ENCODE data around the gene ASB3.
"Not testable (repeated sequence)": the region's sequence is repeated elsewhere in the genome, so short reads cannot be mapped to it uniquely, and the experiment has no call there.

ASB3 gene

DNA sequence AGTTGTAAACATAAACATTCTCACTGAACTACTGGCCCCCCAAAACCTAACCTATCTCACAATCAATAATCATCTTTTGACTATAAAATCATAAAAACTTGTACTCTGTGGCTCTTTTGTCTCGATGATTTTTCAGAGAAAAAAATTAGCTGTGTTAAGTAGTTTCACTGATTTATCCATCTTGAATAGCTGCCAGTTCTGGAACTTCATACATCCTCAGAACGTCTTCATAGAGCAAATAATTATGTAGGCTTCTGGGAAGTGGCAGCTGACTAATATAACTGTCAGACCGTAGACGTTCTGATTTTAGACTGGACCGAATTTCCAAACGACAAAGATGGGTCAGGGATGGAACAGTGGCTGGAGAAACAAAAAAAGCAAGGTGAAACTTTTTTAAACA, 116.4 kb downstream of the ASB3 start:
- no peak overlapping the region for H3K27ac ChIP-seq
- no peak overlapping the region for H3K4me3 ChIP-seq

DNA sequence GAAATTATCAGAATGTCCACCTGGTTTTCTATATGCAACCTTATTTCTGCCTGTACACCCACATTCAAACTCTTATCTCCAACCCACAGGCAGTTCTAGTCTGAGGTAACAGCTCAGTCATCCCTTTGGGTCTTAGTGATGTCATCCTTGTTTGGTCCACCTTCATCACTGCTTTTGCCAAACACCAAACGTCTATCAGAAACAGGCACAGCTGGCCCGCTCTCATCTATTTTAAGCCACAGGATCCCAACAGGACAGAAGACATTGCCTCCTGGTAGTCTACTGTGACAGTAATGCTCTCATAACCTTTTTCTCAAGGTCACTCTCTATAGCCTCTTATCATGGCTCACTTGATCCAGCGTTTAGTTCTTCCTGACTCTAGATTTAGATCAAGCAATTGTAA, 118.1 kb downstream of the ASB3 start:
- no peak overlapping the region for H3K4me3 ChIP-seq
- H3K27ac ChIP-seq = no peak overlapping the region

DNA sequence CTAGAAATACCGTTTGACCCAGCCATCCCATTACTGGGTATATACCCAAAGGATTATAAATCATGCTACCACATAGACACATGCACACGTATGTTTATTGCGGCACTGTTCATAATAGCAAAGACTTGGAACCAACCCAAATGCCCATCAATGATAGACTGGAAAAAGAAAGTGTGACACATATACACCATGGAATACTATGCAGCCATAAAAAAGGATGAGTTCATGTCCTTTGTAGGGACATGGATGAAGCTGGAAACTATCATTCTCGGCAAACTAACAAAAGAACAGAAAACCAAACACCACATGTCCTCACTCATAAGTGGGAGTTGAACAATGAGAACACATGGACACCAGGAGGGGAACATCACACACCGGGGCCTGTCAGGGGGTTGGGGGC, 119.6 kb downstream of the ASB3 start:
- H3K27ac ChIP-seq, H3K4me3 ChIP-seq: not testable (repeated sequence)

DNA sequence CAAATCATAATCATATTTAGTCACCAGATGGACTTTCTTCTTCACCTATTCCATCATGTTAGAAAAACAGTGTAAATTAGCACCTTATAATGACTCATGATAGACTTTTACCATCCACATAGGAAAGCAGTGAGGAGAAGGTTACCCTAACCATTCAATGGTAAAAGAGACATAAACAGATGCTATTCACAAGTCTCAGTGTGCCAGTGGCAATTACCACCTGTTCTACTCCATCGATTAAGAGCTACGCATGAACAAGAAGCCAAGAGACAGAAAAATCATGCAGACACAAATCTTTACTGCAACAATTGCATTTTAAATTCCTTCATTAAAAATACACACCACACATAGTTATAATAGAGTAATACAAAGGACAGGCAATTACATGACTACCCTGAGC, 125.9 kb downstream of the ASB3 start:
- H3K27ac ChIP-seq = no peak overlapping the region
- H3K4me3 ChIP-seq = no peak overlapping the region

DNA sequence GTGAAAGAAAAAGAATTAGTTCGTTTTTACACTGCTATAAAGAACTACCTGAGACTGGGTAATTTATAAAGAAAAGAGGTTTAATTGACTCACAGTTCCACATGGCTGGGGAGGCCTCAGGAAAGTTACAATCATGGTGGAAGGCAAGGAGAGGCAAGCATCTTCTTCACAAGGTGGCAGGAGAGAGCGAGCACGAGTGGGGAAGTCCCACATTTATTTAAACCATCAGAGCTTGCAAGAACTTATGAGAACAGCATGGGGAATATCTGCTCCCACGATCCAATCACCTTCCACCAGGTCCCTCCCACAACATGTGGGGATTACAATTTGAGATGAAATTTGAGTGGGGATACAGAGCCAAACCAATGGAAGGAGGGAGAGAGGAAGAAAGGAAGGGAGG, 128.3 kb downstream of the ASB3 start:
- H3K4me3 ChIP-seq, H3K27ac ChIP-seq: not testable (repeated sequence)

DNA sequence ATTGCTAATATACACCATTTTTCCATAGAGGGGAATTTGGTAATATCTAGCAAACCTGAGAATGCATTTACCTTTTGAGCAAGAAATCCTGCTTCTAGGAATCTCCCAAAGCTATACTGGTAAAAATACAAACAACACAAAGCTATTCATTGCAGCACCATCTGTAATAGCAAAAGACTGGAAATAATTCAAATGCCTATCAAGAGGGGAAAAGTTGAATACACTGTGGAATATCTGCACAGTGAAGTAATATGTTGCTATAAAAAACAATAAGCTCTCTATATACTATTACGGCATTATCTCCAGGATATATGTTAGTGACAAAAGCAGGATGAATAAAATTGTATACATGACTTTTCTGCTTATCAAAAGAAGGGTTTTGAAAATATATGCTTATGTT, 131.5 kb downstream of the ASB3 start:
- Histone ChIP-seq H3K27ac (no peak overlapping the region), H3K4me3 (no peak overlapping the region)

DNA sequence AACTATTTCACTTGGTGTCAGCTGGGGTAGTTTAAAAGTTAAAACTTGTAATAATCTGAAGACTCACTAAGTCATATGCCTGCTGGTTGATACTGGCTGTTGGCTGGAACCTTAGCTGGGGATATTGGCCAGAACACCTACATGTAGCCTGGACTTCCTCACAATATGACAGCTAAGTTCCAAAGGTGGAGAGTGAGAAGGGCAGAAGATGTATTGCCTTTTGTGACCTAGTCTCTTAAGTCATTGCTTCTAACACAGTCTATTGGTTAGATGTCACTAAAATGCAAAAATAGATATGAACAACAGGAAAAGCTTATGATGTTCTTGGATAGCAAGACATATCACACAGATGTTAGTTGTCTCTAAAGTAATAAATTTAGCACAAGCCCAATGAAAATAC, 132.4 kb downstream of the ASB3 start:
- no peak overlapping the region for H3K27ac ChIP-seq
- H3K4me3 ChIP-seq = no peak overlapping the region

DNA sequence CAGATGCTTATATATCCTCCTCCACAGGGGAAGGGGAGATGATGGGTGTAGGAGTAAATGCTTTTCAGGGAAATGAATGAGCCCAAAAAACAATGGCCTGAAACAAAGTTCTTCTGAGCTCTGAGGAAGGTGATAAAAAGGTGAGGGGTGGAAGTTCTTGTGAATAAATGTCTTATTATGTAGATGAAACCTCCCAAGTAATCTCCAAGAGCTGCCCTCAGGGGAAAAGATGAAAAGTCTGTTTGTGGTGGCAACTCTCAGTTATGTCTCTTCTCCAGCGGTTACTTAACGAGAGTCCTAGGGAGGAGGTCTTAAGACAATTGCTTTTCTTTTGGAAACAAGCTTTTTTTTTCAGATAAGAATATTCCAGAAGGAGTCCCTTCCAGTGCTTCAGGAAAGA, 134.6 kb downstream of the ASB3 start:
- Histone ChIP-seq H3K27ac (no peak overlapping the region), H3K4me3 (no peak overlapping the region)

DNA sequence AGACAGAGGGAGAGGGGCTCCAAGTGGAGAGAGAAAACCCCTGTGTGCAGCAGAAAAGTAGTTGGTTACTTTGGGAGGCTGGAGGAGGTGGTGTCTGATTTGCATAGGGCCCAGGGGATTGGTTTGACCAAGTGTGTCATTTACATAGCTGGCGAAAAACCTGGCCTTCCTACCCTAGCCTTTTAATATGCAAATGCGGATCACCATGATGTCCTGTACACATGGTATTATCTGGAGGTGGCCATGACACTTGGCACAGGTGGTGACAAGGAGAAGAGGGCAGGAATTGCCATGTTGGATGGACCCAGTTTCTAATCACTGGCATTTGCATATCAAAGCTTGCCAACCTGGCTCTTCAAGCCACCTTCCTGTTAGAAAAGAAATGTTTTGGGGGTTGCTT, 140.0 kb downstream of the ASB3 start:
- no peak overlapping the region for H3K4me3 ChIP-seq
- H3K27ac ChIP-seq = no peak overlapping the region

DNA sequence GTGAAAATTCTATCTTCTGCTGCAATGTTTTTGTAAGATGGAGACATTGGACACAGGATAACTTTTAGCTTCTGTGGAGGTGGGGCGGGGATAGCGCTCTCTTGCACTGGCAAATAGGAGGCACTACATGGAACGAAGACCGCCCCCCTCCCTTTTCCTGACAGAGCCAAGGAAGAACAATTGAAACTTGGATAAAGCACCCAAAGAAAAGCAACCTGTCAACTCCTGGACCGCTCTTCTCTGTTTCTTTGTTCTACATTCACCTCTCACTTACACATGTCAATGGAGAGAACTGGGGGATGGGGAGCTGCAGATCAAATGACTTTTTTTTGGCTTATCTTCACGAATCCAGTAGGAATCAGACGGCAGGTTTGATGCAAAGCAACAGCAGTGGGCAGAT, 145.5 kb downstream of the ASB3 start:
- Histone ChIP-seq H3K27ac (no peak overlapping the region), H3K4me3 (no peak overlapping the region)

DNA sequence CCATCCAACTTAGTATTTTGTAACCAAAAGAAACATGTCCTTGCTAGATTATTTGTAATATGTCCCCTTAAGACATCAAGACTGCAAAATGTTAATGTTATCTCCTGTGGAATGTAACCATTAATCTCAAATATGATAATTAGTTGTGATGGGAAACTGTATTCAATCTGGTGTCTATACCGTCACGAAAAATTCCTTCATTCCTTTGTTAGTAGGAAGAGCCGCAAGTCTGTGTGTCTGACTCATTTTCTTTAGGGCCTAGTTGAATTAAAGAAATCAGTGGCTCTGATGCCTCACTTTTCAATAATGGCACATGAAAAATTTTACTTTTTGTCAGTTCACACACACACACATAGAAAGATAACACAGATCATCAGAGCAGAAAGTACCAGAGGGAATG, 146.3 kb downstream of the ASB3 start:
- H3K27ac ChIP-seq = no peak overlapping the region
- no peak overlapping the region for H3K4me3 ChIP-seq

DNA sequence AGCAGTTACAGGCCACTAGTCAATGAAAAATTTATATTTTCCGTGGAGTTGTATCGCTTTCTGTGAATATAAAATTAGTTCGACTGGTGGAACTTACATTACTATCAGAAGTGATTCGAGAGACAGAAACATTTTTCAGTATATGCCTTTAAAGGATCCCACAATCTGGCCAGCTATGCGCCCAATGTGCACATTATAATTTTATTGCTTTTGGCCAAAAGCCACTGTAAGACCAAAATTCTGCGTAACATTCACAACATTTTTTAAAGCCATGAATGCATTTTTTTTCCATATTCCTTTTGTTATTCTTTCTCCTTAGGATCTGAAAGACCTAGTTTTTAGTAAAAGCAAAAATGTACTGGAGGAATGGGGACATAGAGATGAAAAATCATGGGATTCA, 150.2 kb downstream of the ASB3 start:
- H3K27ac ChIP-seq = no peak overlapping the region

DNA sequence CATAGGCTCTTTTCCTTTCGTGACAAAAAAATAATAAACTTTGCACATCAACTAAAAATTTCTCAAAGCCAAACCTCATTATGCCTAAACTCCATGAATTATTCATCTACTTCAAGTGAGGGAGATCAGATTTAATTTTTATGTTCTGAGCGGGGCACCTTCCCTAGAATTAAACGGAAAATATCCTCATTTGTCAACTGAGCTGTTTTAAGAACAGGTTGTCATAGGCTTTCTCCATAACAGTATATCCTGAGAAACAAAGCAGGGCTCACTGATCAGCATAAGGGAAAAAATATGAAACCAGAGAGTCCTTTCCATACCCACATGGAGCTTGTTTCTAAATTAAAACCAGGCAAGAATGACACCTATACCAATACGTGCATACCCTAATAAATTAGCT, 150.6 kb downstream of the ASB3 start:
- H3K4me3 ChIP-seq = no peak overlapping the region
- no peak overlapping the region for H3K27ac ChIP-seq

More for the DNA sequence above, 150.2 kb downstream of the ASB3 start:
- no peak overlapping the region for H3K4me3 ChIP-seq

DNA sequence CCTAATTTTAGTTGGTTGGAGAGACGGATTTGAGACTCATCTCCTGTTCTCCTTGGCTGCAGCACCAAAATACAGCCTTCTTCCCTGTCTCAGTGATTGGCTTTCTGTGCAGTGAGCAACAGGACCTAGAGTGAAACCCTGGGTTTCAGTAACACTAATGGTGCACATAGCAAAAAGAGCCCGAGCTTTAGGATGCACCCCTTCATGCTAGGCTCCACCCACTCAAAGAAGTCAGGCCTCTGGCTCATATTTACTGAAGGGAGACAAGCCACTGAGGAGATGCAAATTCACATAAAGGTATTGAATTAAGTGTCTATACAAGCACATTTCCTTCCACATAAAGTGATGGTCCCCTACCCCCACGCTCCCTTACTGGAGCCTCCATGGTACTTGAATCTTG, 151.1 kb downstream of the ASB3 start:
- Histone ChIP-seq H3K27ac (no peak overlapping the region), H3K4me3 (no peak overlapping the region)

DNA sequence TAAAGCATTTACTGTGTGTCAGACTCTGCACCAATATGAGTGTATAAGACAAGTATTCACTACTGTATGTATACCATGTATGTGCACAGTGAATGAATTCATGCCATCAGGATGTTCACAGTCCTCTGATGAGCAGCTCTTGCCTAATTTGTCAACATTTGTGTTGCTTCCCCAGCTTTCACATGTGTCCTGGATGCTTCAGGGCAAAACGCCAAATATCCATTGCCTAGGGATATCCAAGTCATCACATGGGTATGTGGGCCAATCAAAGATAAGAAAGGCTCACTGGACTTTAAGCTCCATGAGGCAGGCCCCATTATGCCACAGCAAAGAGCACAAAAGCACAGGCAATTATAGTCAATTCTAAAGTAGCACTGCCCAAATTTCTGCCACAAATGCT, 153.3 kb downstream of the ASB3 start:
- no peak overlapping the region for H3K4me3 ChIP-seq
- no peak overlapping the region for H3K27ac ChIP-seq

DNA sequence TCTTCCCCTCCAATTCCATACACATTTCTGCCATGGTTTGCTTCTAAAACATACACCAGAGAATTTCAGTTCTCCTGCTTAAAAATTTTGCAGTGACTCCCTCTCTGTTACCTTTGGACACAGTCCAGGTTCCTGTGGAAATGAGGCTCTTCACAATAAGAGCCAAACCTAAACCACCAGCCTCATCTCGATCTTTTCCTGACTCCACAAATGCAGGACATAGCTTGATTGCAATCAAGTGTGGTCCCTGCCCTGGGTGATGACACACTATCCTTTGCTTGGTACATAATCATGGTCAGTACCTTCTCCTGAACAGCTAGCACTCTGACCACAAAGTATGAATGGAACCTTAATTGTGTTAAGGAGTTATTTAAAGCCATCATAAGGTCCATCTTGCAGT, 154.0 kb downstream of the ASB3 start:
- no peak overlapping the region for H3K27ac ChIP-seq
- H3K4me3 ChIP-seq = no peak overlapping the region

DNA sequence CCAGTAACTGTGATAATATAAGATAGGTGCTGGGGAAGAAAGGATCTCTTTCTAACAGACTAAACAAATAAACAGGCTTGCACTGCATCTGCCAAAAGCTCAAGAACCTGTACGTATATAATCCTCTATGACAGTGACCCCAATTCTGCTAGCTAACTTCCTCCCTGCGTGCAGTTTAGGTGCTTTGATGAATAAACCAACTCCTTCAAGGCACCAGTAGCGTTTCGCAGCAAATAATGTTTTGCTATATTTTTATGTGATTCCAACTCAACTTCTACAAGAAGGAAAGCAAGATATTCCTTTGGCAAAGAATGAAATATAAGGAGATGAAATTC, 154.7 kb downstream of the ASB3 start:
- H3K4me3 ChIP-seq = no peak overlapping the region
- no peak overlapping the region for H3K27ac ChIP-seq

DNA sequence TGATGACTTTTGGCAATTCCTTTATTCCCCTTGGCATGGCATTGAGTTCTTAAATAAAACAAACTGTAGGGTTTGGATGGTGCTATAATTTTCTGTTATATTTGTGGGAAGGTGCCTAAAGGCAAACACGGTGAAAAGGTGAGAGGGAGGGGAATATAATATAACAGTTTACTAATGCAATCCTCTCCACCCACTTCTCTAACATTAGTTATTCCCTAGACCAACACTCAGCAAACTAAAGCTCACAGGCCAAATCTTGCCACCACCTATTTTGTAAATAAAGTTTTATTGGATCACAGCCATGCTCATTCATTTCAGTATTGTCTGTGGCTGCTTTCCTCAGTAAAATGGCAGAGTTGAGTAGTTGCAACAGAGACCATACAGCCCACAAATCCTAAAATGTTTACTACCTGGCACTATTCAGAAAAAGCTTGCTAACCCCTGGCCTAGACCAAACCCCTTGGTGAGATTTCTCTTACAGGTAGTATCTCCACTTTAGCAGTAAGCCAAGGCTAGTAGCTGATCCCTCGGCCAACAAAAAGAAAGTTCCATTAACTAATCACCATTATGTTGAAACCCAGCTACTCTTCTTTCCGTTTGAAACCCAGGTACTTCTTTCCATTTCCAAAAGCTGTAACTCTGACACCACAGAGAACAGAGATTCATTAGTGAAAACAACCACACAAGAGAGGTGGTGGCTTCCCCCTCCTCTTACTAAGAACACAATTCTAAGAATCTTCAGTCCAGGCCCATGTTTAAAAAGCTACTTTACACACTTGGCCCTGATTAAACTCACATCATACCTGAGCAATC, 155.2 kb downstream of the ASB3 start:
- Histone ChIP-seq H3K4me3 (no peak overlapping the region), H3K27ac (no peak overlapping the region)

DNA sequence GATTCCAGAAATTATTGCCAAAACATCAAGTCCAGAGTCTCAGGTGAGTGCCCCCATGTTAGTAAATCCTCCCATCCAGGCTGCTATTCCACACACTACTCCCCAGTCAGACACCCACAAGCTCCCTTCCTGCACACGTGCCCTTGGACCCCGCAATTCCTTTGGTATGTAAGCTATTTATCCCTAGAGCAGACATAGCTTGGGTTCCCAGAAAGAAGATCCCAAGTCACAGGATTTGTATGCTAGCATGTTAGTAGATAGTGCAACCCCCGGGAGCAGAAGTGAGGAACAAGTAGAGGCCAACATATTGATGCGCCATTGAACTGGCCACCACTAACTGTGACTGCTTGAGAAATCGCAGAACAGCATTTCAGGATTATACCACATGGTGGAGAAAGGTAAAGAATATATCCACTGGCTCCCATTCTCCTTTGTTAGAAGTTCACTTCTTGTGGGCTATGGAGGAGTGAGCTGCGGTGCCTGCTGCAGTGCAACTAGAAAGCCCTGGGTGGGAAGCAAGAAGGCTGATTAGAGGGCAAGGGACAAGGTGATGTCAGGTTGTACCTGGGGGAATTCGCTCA, 156.6 kb downstream of the ASB3 start:
- Histone ChIP-seq H3K27ac (no peak overlapping the region), H3K4me3 (no peak overlapping the region)

DNA sequence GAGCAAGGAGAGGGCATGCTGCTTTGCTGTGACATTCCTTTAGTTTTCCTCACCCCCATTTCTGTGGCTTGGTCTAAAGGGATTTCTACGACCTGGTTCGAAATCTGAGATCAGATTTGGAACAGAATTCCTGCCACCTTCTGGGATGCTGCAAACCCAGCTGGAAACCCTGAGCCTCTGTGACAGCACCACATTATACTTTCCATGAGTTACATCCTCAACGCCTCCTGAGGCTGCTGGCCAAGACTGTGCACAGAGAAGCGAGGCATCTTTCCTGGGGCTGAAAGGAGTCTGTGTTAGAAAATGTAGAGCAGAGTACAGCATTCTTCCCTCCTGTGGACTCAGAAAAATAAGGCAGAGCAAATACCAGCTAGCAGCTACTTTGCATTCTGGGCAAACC, 157.3 kb downstream of the ASB3 start:
- Histone ChIP-seq H3K4me3 (no peak overlapping the region), H3K27ac (no peak overlapping the region)

DNA sequence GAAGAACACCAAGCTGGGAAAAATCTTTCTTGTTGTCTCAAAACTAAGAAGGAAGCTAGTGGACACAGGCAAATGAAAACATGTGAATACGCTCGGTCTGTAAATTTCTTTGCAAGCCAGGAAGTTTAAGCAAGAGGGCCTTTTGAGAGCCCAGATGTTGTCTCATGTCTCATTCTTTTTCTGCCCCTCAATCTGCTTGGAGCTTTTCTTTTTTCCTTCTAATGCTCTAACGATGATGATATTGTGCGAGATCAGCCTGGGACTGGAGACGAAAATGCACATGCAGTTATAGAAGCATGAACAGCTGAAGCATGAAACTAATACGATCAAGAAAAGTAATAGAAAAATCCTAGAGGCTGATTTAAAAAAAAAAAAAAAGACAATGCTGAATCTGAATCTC, 157.8 kb downstream of the ASB3 start:
- no peak overlapping the region for H3K27ac ChIP-seq
- H3K4me3 ChIP-seq = no peak overlapping the region

DNA sequence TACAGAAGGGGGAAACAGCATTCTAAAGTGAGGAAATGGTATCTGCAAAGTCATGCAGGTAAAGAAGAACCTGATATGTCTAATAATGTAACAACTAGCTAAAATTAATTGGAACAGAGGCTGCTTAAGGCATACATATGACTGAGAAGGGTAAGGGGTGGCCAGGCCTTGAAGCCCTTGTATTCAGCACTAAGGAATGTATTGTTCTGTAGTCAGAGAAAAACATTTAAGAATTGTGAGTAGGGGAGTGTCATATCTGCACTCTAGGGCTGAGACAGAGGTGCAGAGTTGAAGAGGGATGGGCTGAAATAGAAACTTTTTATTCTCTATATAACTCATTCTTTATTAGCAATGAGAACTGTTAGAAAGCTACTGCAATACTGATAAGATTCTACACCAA, 164.6 kb downstream of the ASB3 start:
- H3K4me3 ChIP-seq = no peak overlapping the region
- no peak overlapping the region for H3K27ac ChIP-seq
